T-helper 2 cell treated with Interferon-gamma antibody and Interleukin-4, amounts not matched to agents 5 μg/mL and 100 μg/mL, for 36 hours (primary cell): Measurements from ENCODE around the gene DCTN3.
A peak's percentile ranks its signal among the peaks of the same experiment; 100 is the strongest.

Source experiments
- DNase-seq: peaks from one replicate; pipeline ENCODE4 v3.0.0; 2021; ENCODE audit warnings: low spot score
- H3K27ac Mint-ChIP-seq: one replicate; pipeline ENCODE4 v1.8.0; 2021; ENCODE audit warnings: mild to moderate bottlenecking, mixed read lengths
- H3K27me3 Mint-ChIP-seq: one replicate; pipeline ENCODE4 v1.8.0; 2021; ENCODE audit warnings: low read depth, mixed read lengths
- H3K36me3 Mint-ChIP-seq: one replicate; pipeline ENCODE4 v1.8.0; 2021; ENCODE audit warnings: low read depth, mixed read lengths
- H3K4me1 Mint-ChIP-seq: one replicate; pipeline ENCODE4 v1.8.0; 2021; ENCODE audit warnings: low read depth, mixed read lengths
- H3K4me3 Mint-ChIP-seq: one replicate; pipeline ENCODE4 v1.8.0; 2022; ENCODE audit warnings: mild to moderate bottlenecking, moderate library complexity, mixed read lengths
- H3K9me3 Mint-ChIP-seq: one replicate; pipeline ENCODE4 v1.8.0; 2021; ENCODE audit warnings: mixed read lengths

The DCTN3 gene

DNA sequence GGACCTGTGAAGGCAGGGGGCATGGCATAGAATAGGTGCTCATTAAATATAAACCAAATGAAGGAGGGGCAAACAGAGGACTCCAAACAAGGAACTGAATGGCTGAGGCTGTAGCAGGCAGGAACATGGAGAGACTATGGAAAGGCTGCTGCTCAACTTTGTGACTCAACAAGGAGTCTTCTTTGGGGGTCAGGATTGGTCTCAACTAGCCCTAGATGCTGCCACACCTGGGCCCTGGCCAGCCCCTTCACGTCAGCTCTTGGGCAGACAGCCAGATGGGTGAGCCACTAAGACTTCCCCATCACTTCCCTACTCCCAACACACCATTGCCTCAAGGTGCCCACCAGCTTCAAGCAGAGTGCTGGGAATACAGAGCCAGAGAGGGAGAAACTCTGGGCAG, 19.4 kb downstream of the DCTN3 start:
- H3K9me3 Mint-ChIP-seq = no peaks in the 10 kb centered on the region
- H3K27me3 Mint-ChIP-seq = peaks cover 26% of the 10 kb centered on the region
- no peak for DNase-seq
- no peak overlapping the region for H3K4me3 Mint-ChIP-seq
- H3K36me3 Mint-ChIP-seq = no peaks in the 10 kb centered on the region
- H3K4me1 Mint-ChIP-seq = no peaks in the 10 kb centered on the region
- H3K27ac Mint-ChIP-seq = no peak overlapping the region

DNA sequence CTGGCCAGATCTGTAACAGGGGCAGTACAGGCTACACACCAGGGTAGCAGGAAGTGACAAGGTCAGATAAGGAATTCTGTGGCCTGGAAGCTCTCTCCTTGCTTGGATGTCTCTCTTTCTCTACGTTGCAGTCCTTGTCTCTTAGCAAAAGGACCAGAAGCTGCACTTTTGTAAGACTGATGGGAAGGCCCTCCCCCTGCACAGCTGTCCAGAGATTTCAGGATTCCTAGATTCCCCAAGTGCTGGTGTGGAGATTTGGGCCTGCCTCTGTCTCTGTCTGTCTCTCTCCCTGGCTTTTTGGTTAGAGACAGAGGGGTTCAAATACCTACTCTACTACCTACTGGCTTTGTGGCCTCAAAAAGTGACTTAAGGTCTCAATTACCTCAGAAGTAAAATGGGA, 20.7 kb downstream of the DCTN3 start:
- Mint-ChIP-seq H3K36me3 (no peaks in the 10 kb centered on the region), H3K27me3 (peaks cover 25% of the 10 kb centered on the region), H3K4me1 (no peaks in the 10 kb centered on the region), H3K4me3 (no peak overlapping the region), H3K27ac (no peak overlapping the region), H3K9me3 (no peaks in the 10 kb centered on the region)
- DNase-seq = no peak

DNA sequence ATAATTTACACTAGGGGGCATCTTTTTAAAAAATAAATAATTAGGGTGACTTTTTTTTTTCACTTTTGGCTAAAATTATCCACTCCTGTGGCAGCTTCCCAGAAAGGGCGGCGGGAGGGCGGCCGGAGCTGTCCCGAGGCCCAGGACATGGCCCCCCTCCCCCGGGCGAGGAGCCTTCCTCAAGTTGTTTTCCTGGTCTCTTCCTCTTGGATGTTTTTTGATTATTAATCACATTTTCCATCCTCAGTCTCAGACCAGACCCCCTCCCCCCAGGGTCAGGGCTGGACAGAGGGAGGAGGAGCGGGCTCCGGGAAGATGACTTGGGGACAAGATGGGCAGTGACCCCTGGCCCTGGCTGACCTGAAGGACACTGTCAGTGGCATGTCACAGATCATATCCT, 26.1 kb downstream of the DCTN3 start:
- Mint-ChIP-seq H3K9me3 (no peaks in the 10 kb centered on the region), H3K27me3 (peaks cover 59% of the 10 kb centered on the region), H3K4me1 (peaks cover 7% of the 10 kb centered on the region), H3K4me3 (no peak overlapping the region), H3K36me3 (no peaks in the 10 kb centered on the region), H3K27ac (no peak overlapping the region)
- no peak for DNase-seq

DNA sequence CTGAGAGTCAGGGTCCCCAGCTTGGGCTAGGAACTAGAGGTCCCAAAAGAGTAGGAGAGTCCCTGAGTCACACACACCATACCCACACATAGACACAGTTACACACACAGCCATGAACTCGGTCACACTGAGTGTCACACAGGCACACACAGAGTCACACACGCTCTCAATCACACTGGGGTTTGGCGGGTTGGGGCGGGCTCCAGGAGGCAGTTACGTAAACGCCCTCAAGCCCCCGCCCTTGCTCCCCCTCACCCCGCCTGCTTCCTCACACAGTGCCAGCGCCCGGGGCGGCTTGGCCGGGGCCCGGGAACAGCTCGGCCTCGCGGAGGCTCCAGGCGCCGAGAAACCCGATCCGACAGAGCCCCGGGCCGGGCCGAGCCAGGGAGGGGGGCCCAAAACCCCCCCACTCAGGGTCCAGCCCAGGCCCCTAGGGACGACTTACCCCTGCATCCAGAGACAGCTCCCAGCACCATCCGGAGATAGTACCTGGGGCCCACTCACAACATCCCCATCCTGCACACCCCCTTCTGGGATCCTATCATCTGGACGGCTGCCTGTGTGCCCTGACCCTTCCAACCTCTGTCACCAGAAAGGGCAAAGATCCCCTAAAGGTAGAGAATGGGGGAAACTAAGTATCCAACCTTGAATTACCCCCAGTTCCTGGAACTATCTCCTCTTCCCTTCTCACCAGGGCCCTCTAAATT, 27.2 kb downstream of the DCTN3 start:
- peaks cover 10% of the 10 kb centered on the region for H3K4me1 Mint-ChIP-seq
- H3K9me3 Mint-ChIP-seq = no peaks in the 10 kb centered on the region
- peaks cover 69% of the 10 kb centered on the region for H3K27me3 Mint-ChIP-seq
- H3K27ac Mint-ChIP-seq = no peak overlapping the region
- no peaks in the 10 kb centered on the region for H3K36me3 Mint-ChIP-seq
- peak overlapping the region; percentile 0 for H3K4me3 Mint-ChIP-seq
- DNase-seq = no peak

DNA sequence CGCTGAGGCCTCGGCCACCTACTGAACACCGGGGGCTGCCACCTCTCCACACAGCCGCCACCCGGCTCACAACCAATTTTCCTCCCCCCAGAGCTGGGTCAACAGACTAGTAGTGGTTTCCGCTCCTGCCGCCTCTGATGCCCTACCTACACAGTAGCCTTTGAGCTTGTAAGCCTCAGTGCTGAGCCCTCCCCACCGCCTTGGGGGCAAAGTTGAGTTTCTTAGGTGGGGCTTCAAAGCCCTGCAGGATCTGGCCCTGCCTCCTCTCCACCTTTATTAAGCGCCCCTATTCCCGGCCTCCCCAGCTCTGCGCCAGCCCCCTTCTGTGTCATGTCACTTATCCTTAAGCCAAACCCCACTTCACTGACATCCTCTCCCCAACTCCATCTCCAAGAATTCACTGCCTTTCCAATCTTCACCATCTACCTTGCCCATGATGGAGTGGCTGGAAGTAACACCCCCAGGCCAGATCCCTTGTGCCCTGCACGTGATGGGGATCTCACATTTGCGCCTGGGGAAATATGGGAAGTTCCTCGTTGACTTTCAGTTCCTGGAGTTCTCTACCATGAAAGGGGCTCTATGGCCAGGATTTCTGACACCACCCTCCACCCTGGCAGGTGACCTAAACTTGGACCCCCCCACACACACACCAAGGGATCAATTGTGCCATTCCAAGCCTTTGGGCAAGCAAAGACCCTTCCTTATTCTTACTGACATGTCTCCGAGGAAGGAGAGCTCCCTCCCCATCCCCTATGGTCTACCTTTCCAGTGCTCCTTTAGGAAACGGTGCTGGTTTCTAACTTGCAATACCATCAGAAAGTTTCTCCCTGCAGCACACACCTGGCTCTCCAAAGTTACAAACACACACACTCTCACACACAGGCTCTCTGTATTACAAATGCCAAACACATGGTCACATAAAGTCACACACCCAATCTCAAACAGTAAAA, 28.1 kb downstream of the DCTN3 start:
- H3K9me3 Mint-ChIP-seq = no peaks in the 10 kb centered on the region
- peaks cover 10% of the 10 kb centered on the region for H3K4me1 Mint-ChIP-seq
- no peak for DNase-seq
- H3K36me3 Mint-ChIP-seq = no peaks in the 10 kb centered on the region
- H3K27me3 Mint-ChIP-seq = peaks cover 71% of the 10 kb centered on the region
- H3K27ac Mint-ChIP-seq = no peak overlapping the region
- H3K4me3 Mint-ChIP-seq = peak overlapping the region; percentile 42

DNA sequence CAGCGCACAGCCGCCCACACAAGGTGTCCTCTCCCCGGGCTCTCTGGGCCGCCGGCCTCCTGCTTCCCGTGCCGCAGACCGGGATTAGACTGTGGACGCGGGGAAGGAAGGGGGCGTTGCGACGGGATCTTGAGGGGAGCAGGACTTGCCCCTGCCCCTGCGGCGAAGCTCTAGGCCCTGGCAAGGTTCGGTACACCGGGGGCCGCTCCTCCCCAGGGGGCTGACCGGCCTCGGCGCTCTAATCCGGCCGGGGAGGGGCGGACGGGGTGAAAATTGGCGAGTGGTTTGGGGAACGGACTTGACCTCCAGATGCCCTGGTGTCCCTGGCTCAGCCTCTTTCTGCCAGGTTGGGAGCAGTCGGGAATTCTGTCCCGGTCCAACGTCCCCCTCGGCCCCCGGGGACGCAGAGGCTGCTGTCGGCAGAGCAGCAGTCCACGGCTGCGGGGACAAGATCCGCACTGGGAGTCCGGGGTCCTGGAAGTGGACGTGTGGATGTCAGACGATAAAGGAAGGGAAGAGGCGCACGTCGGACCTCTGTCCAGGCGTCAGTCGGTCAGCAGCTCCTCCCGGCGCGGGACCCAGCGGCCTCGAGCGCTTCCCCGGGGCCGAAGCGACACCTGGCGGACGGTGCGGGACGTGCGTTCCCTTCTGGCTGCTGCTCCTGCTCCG, 28.9 kb downstream of the DCTN3 start:
- peaks cover 10% of the 10 kb centered on the region for H3K4me1 Mint-ChIP-seq
- H3K27ac Mint-ChIP-seq = no peak overlapping the region
- DNase-seq = peak; percentile 70
- no peaks in the 10 kb centered on the region for H3K9me3 Mint-ChIP-seq
- H3K4me3 Mint-ChIP-seq = peak overlapping the region; percentile 60
- peaks cover 76% of the 10 kb centered on the region for H3K27me3 Mint-ChIP-seq
- H3K36me3 Mint-ChIP-seq = no peaks in the 10 kb centered on the region

DNA sequence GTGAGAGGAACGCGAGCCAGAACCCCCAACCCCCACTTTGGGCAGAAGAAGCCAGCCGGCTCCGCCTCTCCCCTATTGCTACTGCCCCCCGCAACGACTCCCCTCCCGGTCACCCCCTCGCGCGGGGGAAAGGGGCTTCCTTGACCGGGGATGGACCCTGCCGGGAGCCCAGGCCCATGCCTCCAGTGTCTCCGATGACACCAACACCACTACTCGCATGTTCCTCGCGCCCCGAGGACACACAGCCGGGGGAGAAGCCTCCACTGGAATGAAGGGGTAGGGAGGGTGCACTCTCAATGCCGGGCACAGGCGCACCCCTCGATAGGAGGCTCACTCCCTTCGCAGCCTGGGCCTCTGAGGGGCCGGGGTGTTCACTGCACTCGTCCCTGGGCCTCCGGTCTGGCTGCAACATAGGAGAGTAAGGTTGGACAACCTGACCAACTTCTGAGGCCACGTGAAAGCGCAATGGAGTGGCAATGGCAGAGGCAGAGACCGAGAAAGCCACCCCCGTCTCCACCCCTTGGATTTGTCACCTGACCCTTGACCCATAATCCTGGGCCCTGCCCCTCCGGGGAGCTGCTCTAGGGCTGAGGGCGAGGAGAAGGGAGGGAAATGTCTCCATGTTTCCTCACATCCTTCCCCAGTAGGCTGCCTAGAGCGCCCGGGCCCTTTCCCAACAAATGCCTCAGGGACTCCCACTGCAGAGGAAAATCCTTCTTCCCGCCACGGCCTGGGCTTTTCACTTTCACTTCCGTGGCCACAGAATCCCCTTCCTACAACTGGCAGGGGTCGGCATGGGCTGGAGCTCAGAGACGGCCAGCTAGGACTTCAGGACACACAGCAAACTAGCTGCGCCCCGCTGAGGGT, 29.7 kb downstream of the DCTN3 start:
- peak overlapping the region; percentile 60 for H3K4me3 Mint-ChIP-seq
- no peak for DNase-seq
- H3K36me3 Mint-ChIP-seq = no peaks in the 10 kb centered on the region
- peaks cover 10% of the 10 kb centered on the region for H3K4me1 Mint-ChIP-seq
- H3K9me3 Mint-ChIP-seq = no peaks in the 10 kb centered on the region
- no peak overlapping the region for H3K27ac Mint-ChIP-seq
- peaks cover 78% of the 10 kb centered on the region for H3K27me3 Mint-ChIP-seq

DNA sequence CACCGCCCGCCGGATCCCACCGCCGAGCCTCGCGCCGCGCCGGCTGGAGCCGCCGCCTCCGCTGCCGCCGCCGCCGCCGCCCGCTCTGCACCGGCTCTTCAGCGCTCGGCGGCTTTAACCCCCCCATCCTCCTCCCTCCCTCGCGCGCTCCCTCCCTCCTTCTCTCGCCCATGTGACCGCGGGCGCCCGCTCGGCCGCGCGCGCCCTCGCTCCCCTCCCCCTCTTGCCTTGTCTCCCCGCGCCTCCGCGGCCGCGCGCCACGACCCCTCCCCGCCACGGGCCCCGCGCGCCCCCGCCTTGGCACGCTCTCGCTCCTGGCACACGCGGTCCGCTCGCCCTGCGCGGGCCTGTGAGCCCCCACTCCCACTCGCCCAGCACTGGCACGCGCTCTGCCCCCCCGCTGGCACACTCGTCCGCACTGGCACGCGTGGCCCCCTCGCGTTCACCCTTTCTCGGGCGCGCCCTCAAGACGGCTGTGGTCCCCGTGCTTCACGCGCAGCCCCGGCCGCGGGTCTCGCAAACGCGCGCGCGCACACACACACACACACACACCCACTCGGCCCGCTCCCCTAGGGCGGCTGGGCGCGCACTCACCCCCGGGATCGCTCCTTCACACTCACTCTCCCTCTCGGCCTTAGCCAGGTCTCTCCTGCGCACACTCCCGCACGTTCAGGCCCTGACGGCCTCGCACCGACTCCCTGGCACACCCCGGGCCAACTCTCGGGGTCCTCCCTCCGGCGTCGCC, 30.5 kb downstream of the DCTN3 start, which contains the start of gene CNTFR:
Gene CNTFR (minus strand): TSS at position 89 of the 745 bp plus-strand sequence. CDS start 20,743 bp downstream, outside the sequence.
- H3K4me1 Mint-ChIP-seq = peaks cover 10% of the 10 kb centered on the region
- DNase-seq = no peak
- H3K9me3 Mint-ChIP-seq = no peaks in the 10 kb centered on the region
- peaks cover 82% of the 10 kb centered on the region for H3K27me3 Mint-ChIP-seq
- H3K36me3 Mint-ChIP-seq = no peaks in the 10 kb centered on the region
- no peak within 1 kb of the TSS for H3K27ac Mint-ChIP-seq
- H3K4me3 Mint-ChIP-seq = peak within 1 kb of the TSS; percentile 67

DNA sequence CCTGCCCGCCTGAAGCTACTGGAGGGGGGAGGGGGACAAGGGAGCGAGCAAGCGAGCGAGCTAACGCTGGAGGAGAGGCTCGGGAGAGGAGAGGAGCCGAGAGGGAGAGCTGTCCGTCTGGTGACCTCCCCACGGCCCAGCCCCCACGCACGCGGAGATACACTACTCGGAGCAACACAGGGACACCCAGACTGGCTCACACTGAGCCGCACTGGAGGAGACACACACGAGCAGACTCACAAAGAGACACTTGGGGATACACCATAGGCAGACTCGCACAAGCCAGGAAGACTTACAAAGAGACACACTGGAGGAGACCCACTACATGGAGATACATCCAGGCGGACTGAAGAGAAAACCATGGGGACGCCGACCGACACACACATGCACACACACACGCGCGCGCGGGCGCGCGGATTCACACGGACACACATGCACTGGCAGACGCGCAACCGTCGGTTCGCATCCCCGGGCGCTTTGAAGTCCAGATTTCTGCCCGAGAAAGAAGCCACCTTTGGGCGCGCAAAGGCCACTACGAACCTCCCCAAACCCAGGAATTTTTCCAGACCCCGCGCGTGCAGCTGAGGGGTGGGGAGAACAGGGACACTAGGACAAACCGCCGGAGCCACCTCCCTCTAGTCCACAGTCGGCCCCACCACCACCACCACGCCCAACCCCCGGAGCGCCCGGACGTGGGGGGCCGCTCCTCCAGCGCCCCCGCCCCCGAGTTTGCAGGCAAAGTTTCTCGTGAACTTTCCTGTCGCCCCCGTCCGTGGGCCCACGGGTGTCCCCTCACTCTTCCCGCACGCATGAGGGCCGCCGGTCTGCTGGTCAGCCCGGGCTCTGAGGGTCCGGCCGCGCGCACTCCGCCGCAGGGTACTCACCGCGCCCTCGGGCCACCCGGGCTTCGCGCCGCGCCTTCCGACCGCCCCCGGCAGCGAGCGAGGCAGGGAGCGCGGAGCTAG, 31.3 kb downstream of the DCTN3 start:
- Mint-ChIP-seq H3K27me3 (peaks cover 87% of the 10 kb centered on the region), H3K27ac (no peak overlapping the region)
- DNase-seq = no peak

DNA sequence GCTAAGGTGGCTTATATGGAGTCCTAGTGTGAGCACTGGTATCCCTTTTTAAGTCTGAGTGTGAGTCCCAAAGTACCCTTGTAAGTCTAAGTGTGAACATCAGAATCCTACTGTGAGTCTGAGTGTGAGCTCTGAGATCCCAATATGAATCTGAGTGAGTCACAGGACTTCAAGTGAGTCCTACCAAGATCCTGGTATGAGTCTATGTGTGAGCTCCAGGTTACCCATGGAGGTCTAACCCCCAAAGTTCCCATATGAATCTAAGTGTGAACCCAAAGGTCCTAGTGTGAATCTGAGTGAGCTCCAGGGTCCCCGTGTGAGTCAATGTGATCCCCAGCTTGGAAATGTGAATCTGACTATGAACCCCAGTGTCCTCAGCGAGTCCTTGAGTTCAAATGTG, 33.0 kb downstream of the DCTN3 start:
- no peak overlapping the region for H3K27ac Mint-ChIP-seq
- no peaks in the 10 kb centered on the region for H3K9me3 Mint-ChIP-seq
- peaks cover 83% of the 10 kb centered on the region for H3K27me3 Mint-ChIP-seq
- H3K4me1 Mint-ChIP-seq = peaks cover 6% of the 10 kb centered on the region
- no peaks in the 10 kb centered on the region for H3K36me3 Mint-ChIP-seq
- DNase-seq = no peak
- H3K4me3 Mint-ChIP-seq = no peak overlapping the region

More for the DNA sequence above, 31.3 kb downstream of the DCTN3 start:
- Mint-ChIP-seq H3K4me1 (peaks cover 10% of the 10 kb centered on the region), H3K36me3 (no peaks in the 10 kb centered on the region), H3K9me3 (no peaks in the 10 kb centered on the region), H3K4me3 (peak overlapping the region; percentile 67)

DNA sequence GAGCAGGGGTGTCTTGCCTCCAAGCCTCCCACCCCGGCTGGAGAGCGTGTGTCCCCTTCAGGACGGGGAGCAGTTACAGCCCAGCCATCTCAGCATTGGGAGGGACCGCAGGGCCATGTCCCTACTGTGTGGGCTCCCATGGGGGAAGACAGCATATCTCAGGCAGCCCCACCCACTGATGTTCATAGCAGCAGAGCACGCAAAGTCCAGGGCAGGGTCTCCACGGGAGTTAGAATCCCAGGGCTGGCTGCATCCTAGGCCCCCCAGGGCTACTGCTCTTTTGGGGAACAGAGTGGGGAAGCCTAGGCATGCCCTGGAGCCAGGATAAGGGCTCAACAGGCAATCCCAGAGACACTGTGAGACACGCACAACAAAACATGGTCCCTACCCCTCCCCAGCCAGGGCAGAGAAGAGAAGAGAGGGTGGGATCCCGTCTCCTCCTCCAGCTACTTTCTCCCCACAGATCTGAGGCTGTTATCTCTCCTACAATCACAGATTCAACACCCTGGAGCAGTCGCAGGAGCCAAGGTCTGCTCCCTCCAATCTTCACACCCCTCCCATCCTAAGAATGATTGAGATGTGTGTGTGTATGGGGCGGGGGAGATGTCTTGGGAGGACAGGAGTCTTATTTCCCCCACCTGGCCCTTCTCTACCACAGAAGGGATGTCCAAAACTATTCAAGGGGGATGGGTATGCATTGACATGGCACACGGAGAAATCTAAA, 34.2 kb downstream of the DCTN3 start:
- H3K4me3 Mint-ChIP-seq = no peak overlapping the region
- H3K27me3 Mint-ChIP-seq = peaks cover 79% of the 10 kb centered on the region
- H3K27ac Mint-ChIP-seq = no peak overlapping the region
- peaks cover 4% of the 10 kb centered on the region for H3K4me1 Mint-ChIP-seq
- no peaks in the 10 kb centered on the region for H3K9me3 Mint-ChIP-seq
- no peak for DNase-seq
- no peaks in the 10 kb centered on the region for H3K36me3 Mint-ChIP-seq
